WI38 (cell line): ENCODE measurements around the gene GRM3.

Experiments used
- H3K4me3 ChIP-seq: 2 replicates; pipeline ENCODE4 v1.5.1; 2011; ENCODE audit warnings: low read depth, mild to moderate bottlenecking, control low read depth, low read length
- TF ChIP-seq, protein P1 (sequence below): IDR thresholded peaks from 2 replicates; pipeline ENCODE4 v1.5.1; 2012; ENCODE audit warnings: low read depth, mild to moderate bottlenecking, control low read depth, low read length

GRM3 gene

DNA sequence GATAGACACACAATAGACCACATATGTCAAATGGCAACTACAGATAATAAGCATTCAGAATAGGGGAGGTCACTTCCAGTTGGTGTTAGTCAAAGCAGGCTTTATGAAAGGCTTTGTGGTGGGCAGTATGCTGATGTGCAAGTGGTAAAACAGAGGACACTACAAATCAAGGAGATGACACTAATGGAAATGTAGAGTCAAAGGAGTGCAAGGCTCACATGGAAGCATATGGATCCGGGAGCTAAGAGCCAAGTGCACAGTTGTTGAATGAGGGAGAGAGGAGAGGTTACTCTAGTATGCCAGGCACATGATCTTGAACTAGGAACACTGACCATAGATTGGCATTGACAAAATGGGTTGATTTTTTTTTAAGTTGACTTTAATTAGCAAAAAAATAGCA, 62.7 kb downstream of the GRM3 start:
- TF ChIP-seq, protein P1, sequence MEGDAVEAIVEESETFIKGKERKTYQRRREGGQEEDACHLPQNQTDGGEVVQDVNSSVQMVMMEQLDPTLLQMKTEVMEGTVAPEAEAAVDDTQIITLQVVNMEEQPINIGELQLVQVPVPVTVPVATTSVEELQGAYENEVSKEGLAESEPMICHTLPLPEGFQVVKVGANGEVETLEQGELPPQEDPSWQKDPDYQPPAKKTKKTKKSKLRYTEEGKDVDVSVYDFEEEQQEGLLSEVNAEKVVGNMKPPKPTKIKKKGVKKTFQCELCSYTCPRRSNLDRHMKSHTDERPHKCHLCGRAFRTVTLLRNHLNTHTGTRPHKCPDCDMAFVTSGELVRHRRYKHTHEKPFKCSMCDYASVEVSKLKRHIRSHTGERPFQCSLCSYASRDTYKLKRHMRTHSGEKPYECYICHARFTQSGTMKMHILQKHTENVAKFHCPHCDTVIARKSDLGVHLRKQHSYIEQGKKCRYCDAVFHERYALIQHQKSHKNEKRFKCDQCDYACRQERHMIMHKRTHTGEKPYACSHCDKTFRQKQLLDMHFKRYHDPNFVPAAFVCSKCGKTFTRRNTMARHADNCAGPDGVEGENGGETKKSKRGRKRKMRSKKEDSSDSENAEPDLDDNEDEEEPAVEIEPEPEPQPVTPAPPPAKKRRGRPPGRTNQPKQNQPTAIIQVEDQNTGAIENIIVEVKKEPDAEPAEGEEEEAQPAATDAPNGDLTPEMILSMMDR: no peak
- no peak overlapping the region for H3K4me3 ChIP-seq

DNA sequence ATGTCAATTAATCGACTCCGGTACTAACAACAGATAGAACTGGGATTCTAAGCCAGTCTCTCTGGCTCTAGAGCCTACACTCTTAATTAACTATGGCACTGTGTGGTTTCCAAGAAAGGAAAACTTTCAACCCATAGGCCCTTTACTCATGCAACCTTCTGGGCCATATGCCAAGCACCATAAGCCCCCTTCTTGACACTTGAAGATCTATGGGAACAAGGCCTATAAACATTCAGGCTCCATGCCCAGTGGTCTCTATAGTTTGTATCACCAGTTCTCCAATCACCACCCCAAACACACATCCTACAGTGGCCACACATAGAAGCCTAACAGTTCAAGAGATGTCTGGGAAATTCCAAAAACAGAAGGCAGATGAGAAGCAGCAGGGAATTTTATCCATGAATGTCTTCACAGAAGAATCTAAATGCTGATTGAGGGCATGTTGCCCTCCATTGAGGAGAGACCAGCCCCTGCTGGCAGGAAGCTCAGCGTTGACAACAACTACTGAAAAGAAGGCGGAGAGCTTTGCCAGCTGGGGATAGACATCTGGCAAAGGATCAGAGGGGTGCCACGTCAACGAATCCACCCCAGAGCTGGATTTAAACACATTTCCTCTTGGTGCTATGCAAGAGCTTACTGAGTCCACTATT, 64.4 kb downstream of the GRM3 start:
- TF ChIP-seq, protein P1: no peak
- no peak overlapping the region for H3K4me3 ChIP-seq

DNA sequence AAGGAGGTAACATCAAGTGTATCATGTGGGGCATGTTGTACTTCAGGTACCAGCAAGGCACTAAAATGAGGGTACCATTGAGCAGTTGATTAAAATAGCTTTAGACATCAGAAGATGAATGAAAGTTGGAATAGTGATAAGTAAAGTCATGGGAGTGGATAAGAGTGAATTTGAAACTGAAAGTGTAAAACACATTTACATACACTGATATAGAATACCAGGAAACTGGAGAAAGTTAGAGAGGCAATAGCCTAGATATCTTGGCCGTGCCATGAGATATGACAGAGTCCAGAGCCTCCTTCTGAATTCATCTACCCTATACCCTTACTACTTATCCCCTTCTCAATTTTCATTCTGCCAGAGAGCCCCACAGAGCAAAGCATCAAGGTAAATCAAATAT, 76.6 kb downstream of the GRM3 start:
- TF ChIP-seq, protein P1: no peak
- H3K4me3 ChIP-seq: no peak overlapping the region

DNA sequence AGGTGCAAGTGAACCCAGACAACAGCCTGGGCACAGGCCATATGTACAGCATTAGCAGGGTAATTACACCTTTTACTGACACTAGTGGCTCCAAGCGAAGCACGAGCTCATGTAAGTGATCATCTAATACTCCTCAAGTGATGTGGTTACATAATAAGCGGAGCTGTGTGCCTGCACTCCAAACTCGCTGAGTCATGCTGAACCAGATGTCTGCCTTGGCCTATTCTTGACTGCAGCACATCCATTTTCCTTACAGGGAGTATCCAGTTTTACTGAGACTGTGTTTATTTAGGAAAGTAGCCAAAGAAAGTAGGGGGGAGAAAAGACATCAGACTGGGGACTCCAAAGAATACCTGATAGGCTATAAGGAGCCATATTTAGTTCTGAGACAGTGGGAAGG, 90.1 kb downstream of the GRM3 start:
- H3K4me3 ChIP-seq: no peak overlapping the region
- TF ChIP-seq, protein P1: no peak

DNA sequence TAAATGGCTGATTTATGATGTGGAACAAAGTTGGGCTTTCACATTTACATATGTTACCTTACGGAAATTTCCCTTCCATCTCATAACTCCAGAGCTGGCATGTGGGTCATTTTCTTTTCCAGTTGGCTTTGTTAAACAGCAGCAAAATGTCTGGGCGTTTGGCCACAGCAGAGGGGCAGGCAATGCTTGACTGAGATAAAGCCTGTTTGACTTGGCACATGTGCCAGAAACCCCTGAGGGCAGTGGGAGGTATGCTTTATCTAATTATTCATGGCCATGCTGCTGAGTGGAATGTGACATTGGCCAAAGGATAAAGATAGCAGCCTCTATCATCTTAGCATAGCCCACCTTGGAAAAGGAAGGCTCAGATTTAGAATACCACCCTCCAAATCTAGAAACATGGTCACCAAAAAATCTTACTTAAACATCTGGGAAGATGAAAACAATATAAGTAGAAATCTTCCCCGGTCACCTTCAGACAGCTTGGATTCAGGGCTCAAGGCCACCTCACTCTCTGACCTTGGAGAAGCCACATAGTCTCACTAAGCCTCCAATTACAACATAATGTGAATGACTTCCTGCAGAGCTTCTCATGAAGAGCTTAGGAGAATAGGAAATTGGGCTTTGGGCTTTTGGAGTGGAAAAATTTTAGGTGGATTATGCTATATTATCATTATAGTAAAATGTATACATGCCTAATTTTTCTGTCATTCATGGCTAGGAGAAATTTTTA, 101.5 kb downstream of the GRM3 start:
- TF ChIP-seq, protein P1: no peak
- no peak overlapping the region for H3K4me3 ChIP-seq

DNA sequence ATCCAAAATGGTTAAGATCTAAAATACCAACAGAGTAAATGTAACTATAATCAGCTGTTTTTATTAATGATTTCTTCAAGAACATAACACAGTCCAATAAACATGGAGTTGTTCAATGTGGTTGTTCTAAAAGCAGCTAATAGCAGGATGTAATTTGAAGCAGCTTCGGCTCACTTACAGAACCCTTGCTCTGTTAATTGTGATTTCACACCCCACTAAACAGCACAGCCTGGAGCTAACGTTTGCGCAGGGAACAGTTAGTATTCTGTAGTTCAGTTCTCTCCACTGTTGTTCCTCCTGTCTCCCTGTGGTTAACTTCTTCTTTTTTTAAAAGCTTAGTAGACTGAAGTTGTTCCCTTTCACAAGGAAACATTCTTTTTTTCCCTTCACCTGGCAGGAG, 104.0 kb downstream of the GRM3 start:
- H3K4me3 ChIP-seq: no peak overlapping the region
- TF ChIP-seq, protein P1: no peak

DNA sequence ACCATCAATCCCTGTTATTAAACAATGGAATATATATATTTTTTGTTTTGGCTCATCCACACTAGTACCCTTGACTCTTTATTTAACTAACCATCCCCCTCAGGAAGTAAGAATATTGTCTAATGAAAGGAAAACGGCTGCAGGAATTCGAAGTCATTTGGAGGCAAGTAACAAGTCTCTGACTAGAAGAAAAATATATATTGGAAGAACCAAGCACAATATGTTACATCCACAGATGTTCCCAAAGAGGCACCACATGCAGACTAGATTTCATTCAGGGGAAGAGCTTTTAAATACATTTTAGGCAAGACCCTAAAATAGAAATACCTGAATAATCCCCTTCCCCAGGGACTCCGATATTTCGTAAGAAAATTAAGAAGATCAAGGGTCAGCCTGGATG, 104.5 kb downstream of the GRM3 start:
- H3K4me3 ChIP-seq: no peak overlapping the region
- TF ChIP-seq, protein P1: no peak
